Ovary (tissue), 9 donors: ENCODE results near the gene DTWD2. TPM values are rescaled to one million over a fixed set of nuclear protein-coding genes. Genes with fewer than 3 reads are reported as not detected.

Experiments used
- DNase-seq, 5 donors: peaks; one replicate each; pipeline ENCODE4 v3.0.0-alpha.2; 2019 to 2020
- H3K27ac ChIP-seq, 2 donors: fragments of 200-600 bp; one replicate each; pipeline versions ENCODE4 v1.5.1 to v1.8.0; 2019 to 2022
- H3K27me3 ChIP-seq: fragments of 200-600 bp; one replicate; pipeline ENCODE4 v1.8.0; 2022
- H3K36me3 ChIP-seq: fragments of 200-600 bp; sonication (generic); one replicate; pipeline ENCODE4 v1.5.1; 2019
- H3K4me1 ChIP-seq: one replicate; pipeline ENCODE4 v1.8.1; 2013; ENCODE audit warnings: mild to moderate bottlenecking, moderate library complexity; ENCODE audit not compliant: insufficient read depth
- H3K4me3 ChIP-seq: fragments of 200-600 bp; sonication (generic); one replicate; pipeline ENCODE4 v1.5.1; 2017
- H3K9me3 ChIP-seq, 2 donors: fragments of 200-600 bp in 1 of 2; sonication (generic) in 1 of 2; one replicate each; pipeline versions ENCODE4 v1.5.1 to v1.8.1; 2013 to 2019; ENCODE audit warnings: mild to moderate bottlenecking in 1 of 2, moderate library complexity in 1 of 2
- EP300 ChIP-seq: sonication (generic); formaldehyde crosslinking; IDR thresholded peaks from one replicate; pipeline ENCODE4 v1.6.1; 2017; ENCODE audit warnings: antibody characterized with exemption
- POLR2A ChIP-seq: fragments of 450-650 bp; IDR thresholded peaks from one replicate; pipeline ENCODE4 v1.6.1; 2017; ENCODE audit warnings: antibody characterized with exemption, mild to moderate bottlenecking, moderate library complexity
- WGBS, 3 donors: extraction: QIAGEN DNeasy Blood & Tissue Kit in 1 of 3; methylation state at CpG; one replicate each; pipeline versions ENCODE4 v1.1.5 to v1.1.7; 2013 to 2017; 5-methylcytosine and 5-hydroxymethylcytosine counted together
- intact Hi-C, 4 donors: fragments of 100-400 bp; cut with DNase I; formaldehyde crosslinking; loops; one replicate each; pipeline versions ENCODE4 v1.11.0 to v1.15.1; 2022 to 2023
- polyA plus RNA-seq, 2 donors: library from polyadenylated mRNA; stranded (reverse); fragments of 200-250 nt in 1 of 2; fragments of 350-450 nt in 1 of 2; fragmentation: Illumina TruSeq in 1 of 2; extraction: RNeasy Lipid Tissue Mini Kit (QIAGEN cat#74804) in 1 of 2; gene quantifications; one replicate each; pipeline ENCODE4 v1.2.3, GENCODE V29; 2013 to 2014
- total RNA-seq, 7 donors: library from RNA; depleted of rRNA in 2 of 7; stranded (reverse); fragments of >200 nt in 2 of 7; fragmentation: NEBNext Ultra II Directional in 3 of 7; extraction: Animal tissue kit (Norgen Biotek cat#: 25700) in 3 of 7; gene quantifications; one replicate each; pipeline versions ENCODE4 v1.1.0 to v1.2.4, GENCODE V29; 2016 to 2023
- TF ChIP-seq, protein P1 (sequence below), 3 donors: fragments of 450-650 bp in 2 of 3; fragments of 200-600 bp in 1 of 3; IDR thresholded peaks; one replicate each; pipeline versions ENCODE4 v1.5.1 to v1.8.0; 2016 to 2022; ENCODE audit warnings: antibody characterized with exemption in 3 of 3, mild to moderate bottlenecking in 1 of 3
- donor health status: DM: no; HTN: no; CAD: no; lungs with moderate emphysema.
- donor health status: DM: no; HTN: no; CAD: no.
- donor health status: Bipolar disorder and iron deficiency.
- donor health status: DM: yes; HTN: yes; CAD: no.
- donor health status: DM: no; HTN: no; CAD: no.
- donor health status: DM: yes; HTN: yes; CAD: no.

The DTWD2 gene
- total and polyA plus RNA-seq, 9 donors: 1.5 to 12.5 (median 5.3) TPM

DNA sequence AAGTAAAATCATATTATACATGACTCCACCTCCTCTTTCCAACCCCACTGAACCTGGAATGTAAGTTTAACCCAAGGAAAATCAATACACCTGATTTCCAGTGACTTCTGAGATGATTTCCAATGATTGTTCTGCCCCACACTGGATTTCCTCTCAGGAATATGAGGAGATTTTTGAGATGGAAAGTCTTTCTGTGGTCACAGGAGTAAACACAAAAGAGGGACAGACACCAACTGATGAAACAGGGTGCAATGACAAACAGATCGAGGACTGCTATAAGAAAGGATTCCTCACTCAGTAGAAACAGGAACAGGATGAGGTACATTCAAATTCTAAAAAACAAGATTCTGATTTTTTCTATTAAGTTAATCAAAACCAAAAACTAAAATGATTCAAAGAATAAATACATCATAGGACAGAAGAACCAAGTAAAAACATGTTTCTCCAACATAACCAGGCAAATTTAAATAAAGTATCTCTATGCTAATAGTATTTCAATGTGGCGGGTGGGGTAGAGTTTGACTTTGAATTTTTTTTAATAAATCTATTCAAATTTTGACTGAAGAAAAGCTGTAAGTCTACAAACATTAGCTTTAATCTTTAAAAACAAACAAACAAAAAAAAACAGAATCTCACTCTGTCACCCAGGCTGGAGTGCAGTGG, 42.1 kb downstream of the DTWD2 start:
- H3K27ac ChIP-seq: no peak overlapping the region
- TF ChIP-seq POLR2A: no peak
- TF ChIP-seq EP300: no peak
- TF ChIP-seq, protein P1, sequence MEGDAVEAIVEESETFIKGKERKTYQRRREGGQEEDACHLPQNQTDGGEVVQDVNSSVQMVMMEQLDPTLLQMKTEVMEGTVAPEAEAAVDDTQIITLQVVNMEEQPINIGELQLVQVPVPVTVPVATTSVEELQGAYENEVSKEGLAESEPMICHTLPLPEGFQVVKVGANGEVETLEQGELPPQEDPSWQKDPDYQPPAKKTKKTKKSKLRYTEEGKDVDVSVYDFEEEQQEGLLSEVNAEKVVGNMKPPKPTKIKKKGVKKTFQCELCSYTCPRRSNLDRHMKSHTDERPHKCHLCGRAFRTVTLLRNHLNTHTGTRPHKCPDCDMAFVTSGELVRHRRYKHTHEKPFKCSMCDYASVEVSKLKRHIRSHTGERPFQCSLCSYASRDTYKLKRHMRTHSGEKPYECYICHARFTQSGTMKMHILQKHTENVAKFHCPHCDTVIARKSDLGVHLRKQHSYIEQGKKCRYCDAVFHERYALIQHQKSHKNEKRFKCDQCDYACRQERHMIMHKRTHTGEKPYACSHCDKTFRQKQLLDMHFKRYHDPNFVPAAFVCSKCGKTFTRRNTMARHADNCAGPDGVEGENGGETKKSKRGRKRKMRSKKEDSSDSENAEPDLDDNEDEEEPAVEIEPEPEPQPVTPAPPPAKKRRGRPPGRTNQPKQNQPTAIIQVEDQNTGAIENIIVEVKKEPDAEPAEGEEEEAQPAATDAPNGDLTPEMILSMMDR (IDR thresholded peaks at IDR 0.05): no peak
- intact Hi-C loops: no loop called here
- H3K36me3 ChIP-seq: no peaks in the 10 kb centered on the region
- H3K27me3 ChIP-seq: no peaks in the 10 kb centered on the region
- DNase-seq: no peak
- 90 to 97% (median 94%) methylated on average over 2 of the region's 2 CpGs for WGBS, 3 donors
- no peak overlapping the region for H3K4me3 ChIP-seq
- H3K9me3 ChIP-seq: no peaks in the 10 kb centered on the region
- no peaks in the 10 kb centered on the region for H3K4me1 ChIP-seq

DNA sequence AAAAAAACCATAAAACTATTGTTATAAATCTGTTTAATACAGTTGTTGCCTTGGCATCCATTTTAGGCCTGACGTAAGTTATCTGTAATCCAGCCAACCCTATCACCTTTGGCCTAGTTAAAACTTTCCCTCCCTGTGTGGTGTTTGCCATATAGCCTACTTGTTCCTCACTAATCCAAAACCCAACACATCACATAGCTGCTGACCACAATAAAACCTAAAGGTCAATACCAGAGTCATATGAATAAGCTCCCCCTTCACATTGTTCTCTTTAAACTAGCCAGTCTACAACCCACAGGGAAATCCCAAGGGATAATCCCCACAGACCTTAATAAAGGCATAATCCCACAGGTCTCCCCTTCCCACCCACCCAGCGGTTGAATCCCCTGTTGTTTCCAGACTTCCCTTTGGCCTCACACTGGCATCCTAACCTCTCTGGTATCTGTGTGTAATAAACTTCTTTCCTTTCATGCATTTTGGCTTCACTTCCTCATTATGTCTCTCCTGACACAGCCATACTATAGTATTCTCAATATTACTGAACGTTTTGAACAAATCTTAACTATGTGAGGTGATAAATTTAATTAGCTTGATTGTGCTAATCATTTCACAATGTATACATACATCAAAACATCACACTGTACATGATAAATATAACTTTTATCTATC, 50.8 kb downstream of the DTWD2 start:
- no peak overlapping the region for H3K4me3 ChIP-seq
- no peak overlapping the region for H3K27ac ChIP-seq
- intact Hi-C loops: no loop called here
- TF ChIP-seq EP300: no peak
- TF ChIP-seq, protein P1 (IDR thresholded peaks at IDR 0.05): no peak
- TF ChIP-seq POLR2A: no peak
- no peaks in the 10 kb centered on the region for H3K27me3 ChIP-seq
- peaks cover 2% of the 10 kb centered on the region for H3K36me3 ChIP-seq
- DNase-seq: no peak
- WGBS, 3 donors: 68 to 77% (median 76%) methylated on average over 3 of the region's 3 CpGs
- H3K9me3 ChIP-seq: no peaks in the 10 kb centered on the region
- H3K4me1 ChIP-seq: no peaks in the 10 kb centered on the region

DNA sequence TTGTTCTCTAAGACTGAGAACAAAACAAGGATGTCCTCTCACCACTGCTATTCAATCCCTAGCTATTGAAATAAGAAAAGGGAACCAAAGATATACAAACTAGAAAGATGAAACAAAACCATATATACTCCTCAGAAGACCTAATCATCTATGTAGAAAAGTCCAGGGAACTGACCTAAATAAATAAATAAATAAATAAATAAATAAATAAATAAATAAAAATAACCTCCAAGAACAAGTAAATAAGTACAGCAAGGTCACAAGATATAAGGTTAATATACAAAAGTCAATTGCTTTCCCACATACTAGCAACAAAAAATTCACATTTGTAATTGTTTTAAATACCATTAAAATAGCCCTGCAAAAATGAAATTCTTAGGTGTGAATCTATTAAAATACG, 54.6 kb downstream of the DTWD2 start:
- TF ChIP-seq POLR2A (no peak), EP300 (no peak)
- TF ChIP-seq, protein P1 (IDR thresholded peaks at IDR 0.05): no peak
- H3K9me3 ChIP-seq: no peaks in the 10 kb centered on the region
- WGBS, 3 donors: 90 to 100% (median 100%) methylated on average over 1 of the region's 1 CpG
- no peak for DNase-seq
- H3K4me1 ChIP-seq: no peaks in the 10 kb centered on the region
- no peaks in the 10 kb centered on the region for H3K36me3 ChIP-seq
- H3K4me3 ChIP-seq: no peak overlapping the region
- H3K27ac ChIP-seq: no peak overlapping the region
- H3K27me3 ChIP-seq: no peaks in the 10 kb centered on the region
- intact Hi-C loops: no loop called here

DNA sequence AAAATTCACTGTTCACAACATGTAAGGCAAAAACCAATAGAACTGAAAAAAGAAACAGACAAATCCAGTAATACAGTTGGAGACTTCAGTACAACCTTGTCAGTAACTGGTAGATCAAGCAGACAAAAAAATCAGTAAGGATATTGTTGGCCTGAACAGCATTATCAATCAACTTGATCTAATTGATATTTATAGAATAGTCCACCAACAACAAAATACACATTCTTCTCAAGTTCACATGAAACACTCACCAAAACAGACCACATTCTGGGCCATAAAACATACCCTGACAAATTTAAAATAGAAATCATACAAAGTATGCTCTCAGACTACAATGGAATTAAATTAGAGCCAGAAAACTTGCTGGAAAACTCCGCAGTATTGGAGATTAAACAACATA, 56.8 kb downstream of the DTWD2 start:
- Histone ChIP-seq H3K4me3 (no peak overlapping the region), H3K36me3 (no peaks in the 10 kb centered on the region), H3K4me1 (no peaks in the 10 kb centered on the region), H3K27ac (no peak overlapping the region), H3K27me3 (no peaks in the 10 kb centered on the region), H3K9me3 (no peaks in the 10 kb centered on the region)
- WGBS, 3 donors: 14 to 20% (median 17%) methylated on average over 1 of the region's 1 CpG
- intact Hi-C loops: no loop called here
- no peak for DNase-seq
- TF ChIP-seq, protein P1 (IDR thresholded peaks at IDR 0.05): no peak
- TF ChIP-seq POLR2A (no peak), EP300 (no peak)
